B cell (primary cell): ENCODE data around the gene REPS2. TPM values are rescaled to one million over a fixed set of nuclear protein-coding genes. Genes with fewer than 3 reads are reported as not detected.

Experiments used
- ATAC-seq: fragments of 200-7000 bp; cut with Tn5 transposase; one replicate; pipeline ENCODE4 v1.10.0; 2021; ENCODE audit warnings: low read depth, mild to moderate bottlenecking, moderate number of reproducible peaks, moderate library complexity
- CTCF ChIA-PET: fragments of 350-600 bp; sonication (Branson Sonifier 250); formaldehyde crosslinking; loops from one replicate; lab custom pipeline; 2021; ENCODE audit warnings: antibody characterized with exemption, inconsistent platforms; lab: Charles Lee
- POLR2A ChIA-PET: fragments of 350-600 bp; sonication (Branson Sonifier 250); formaldehyde crosslinking; loops from one replicate; lab custom pipeline; 2021; ENCODE audit warnings: antibody characterized with exemption; lab: Charles Lee
- DNase-seq: peaks from one replicate; pipeline ENCODE4 v3.0.0; 2013
- H2AFZ ChIP-seq: 2 replicates; pipeline ENCODE4 v1.6.1; 2012; ENCODE audit warnings: mild to moderate bottlenecking, low read depth, low read length; ENCODE audit not compliant: insufficient read depth, poor library complexity, severe bottlenecking
- H3K27ac ChIP-seq, 2 donors: 1 replicate in 1 of 2; 2 replicates in 1 of 2; pipeline ENCODE4 v1.5.1; 2012 to 2013; ENCODE audit warnings: low read length in 2 of 2, mild to moderate bottlenecking in 2 of 2, moderate library complexity in 1 of 2
- H3K27me3 ChIP-seq, 4 experiments: fragments of 200-600 bp in 1 of 4; sonication (generic) in 1 of 4; replicated peaks in 1 of 4; 1 replicate in 2 of 4; 2 replicates in 2 of 4; pipeline versions ENCODE4 v1.6.1 to v1.7.0; 2013 to 2016; ENCODE audit warnings: low read length in 3 of 4, mild to moderate bottlenecking in 2 of 4, mixed read lengths in 1 of 4, moderate library complexity in 1 of 4; ENCODE audit not compliant: insufficient read depth in 4 of 4, control insufficient read depth in 3 of 4; ENCODE audit errors: control extremely low read depth in 1 of 4
- H3K36me3 ChIP-seq, 2 experiments: replicated peaks in 1 of 2; 1 replicate in 1 of 2; 2 replicates in 1 of 2; pipeline versions ENCODE4 v1.6.1 to v1.7.1; 2013; ENCODE audit warnings: low read length in 1 of 2; ENCODE audit not compliant: insufficient read depth in 2 of 2, control insufficient read depth in 1 of 2; ENCODE audit errors: control extremely low read depth in 1 of 2, extremely low read depth in 1 of 2
- H3K4me1 ChIP-seq, 2 donors: fragments of 200-600 bp in 1 of 2; sonication (generic) in 1 of 2; 1 replicate in 1 of 2; 2 replicates in 1 of 2; pipeline versions ENCODE4 v1.5.1 to v1.6.1; 2013 to 2017; ENCODE audit warnings: low read length in 2 of 2; ENCODE audit not compliant: control insufficient read depth in 2 of 2, insufficient read depth in 2 of 2
- H3K4me2 ChIP-seq: replicated peaks from 2 replicates; pipeline ENCODE3; 2012; ENCODE audit warnings: mild to moderate bottlenecking, low read depth, low read length; ENCODE audit not compliant: poor library complexity, severe bottlenecking
- H3K4me3 ChIP-seq, 5 experiments: fragments of 200-600 bp in 1 of 5; sonication (generic) in 1 of 5; 1 replicate in 3 of 5; 2 replicates in 2 of 5; pipeline versions ENCODE4 v1.5.1 to v1.7.0; 2011 to 2016; ENCODE audit warnings: low read length in 4 of 5, mild to moderate bottlenecking in 4 of 5, low read depth in 2 of 5, control low read depth in 1 of 5, moderate library complexity in 1 of 5; ENCODE audit not compliant: insufficient read depth in 1 of 5; ENCODE audit errors: control extremely low read depth in 1 of 5, extremely low read depth in 1 of 5
- H3K79me2 ChIP-seq: fragments of 200-600 bp; sonication (generic); one replicate; pipeline ENCODE4 v1.6.0; 2016; ENCODE audit warnings: low read length; ENCODE audit not compliant: control insufficient read depth, insufficient read depth
- H3K9ac ChIP-seq: fragments of 200-600 bp; sonication (generic); 2 replicates; pipeline ENCODE4 v1.6.1; 2017; ENCODE audit warnings: mild to moderate bottlenecking, low read length, moderate library complexity
- H3K9me3 ChIP-seq, 3 donors: one replicate each; pipeline versions ENCODE4 v1.6.1 to v1.7.1; 2013; ENCODE audit warnings: low read length in 2 of 3; ENCODE audit not compliant: control insufficient read depth in 2 of 3, insufficient read depth in 1 of 3; ENCODE audit errors: control extremely low read depth in 1 of 3
- H4K20me1 ChIP-seq: 2 replicates; pipeline ENCODE4 v1.6.0; 2012; ENCODE audit warnings: mild to moderate bottlenecking, low read length; ENCODE audit not compliant: insufficient read depth, control insufficient read depth, poor library complexity, severe bottlenecking
- H3K27ac Mint-ChIP-seq: one replicate; pipeline ENCODE4 v1.8.0; 2021; ENCODE audit warnings: mixed read lengths
- H3K27me3 Mint-ChIP-seq: one replicate; pipeline ENCODE4 v1.8.0; 2021; ENCODE audit warnings: mixed read lengths
- H3K4me1 Mint-ChIP-seq: one replicate; pipeline ENCODE4 v1.8.0; 2021; ENCODE audit warnings: mixed read lengths
- H3K4me3 Mint-ChIP-seq: one replicate; pipeline ENCODE4 v1.8.0; 2021; ENCODE audit warnings: mixed read lengths
- H3K9me3 Mint-ChIP-seq: one replicate; pipeline ENCODE4 v1.8.0; 2022; ENCODE audit warnings: mixed read lengths; ENCODE audit not compliant: insufficient read depth
- EZH2 ChIP-seq: IDR thresholded peaks from 2 replicates; pipeline ENCODE4 v1.6.1; 2012; ENCODE audit warnings: borderline replicate concordance, low read depth, mild to moderate bottlenecking, moderate library complexity, low read length; ENCODE audit not compliant: insufficient read depth, poor library complexity, severe bottlenecking
- WGBS: methylation state at CpG from one replicate; pipeline ENCODE4 v1.1.5; 2013; ENCODE audit warnings: missing lambda C conversion rate; ENCODE audit not compliant: insufficient coverage; 5-methylcytosine and 5-hydroxymethylcytosine counted together
- intact Hi-C: fragments of 100-400 bp; cut with micrococcal nuclease; formaldehyde crosslinking; loops from one replicate; pipeline ENCODE4 v1.10.0; 2022
- polyA plus RNA-seq: library from polyadenylated mRNA; depleted of rRNA; stranded (reverse); fragments of >200 nt; gene quantifications from 2 replicates; pipeline ENCODE4 v1.2.3, GENCODE V29; 2012
- total RNA-seq, 2 donors: library from RNA; stranded (reverse); fragments of 120-200 nt in 1 of 2; gene quantifications; 1 replicate in 1 of 2; 2 replicates in 1 of 2; pipeline versions ENCODE4 v1.2.3 to v1.2.4, GENCODE V29; 2013 to 2022
- TF ChIP-seq, protein P1 (sequence below): fragments of 200-600 bp; IDR thresholded peaks from one replicate; pipeline ENCODE4 v1.8.0; 2022; ENCODE audit warnings: antibody characterized with exemption, mild to moderate bottlenecking

The REPS2 gene
- total and polyA plus RNA-seq, 2 donors (not counting 1 experiment from before 2014, with no cell fraction given), result 1.1 to 4.9 TPM

DNA sequence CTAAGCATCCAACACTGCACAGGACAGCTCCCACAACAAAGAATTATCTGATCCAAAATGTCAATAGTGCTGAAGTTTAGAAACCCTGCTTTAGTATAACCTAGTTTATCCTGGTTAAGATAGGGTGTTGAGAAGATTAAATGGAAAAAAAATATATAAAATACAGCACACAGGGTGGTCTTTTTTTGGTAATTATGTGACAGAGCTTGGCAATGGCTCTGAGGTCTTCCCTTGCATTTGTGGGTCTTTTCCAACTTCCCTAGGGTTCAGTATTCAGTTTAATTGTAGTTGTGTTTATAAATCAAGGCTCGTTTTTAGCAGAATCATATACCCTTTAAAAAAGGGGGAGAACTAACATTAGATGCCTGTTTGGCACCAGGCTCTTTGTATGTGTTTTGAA lies 36.6 kb downstream of the REPS2 start:
- H3K79me2 ChIP-seq, result no peaks in the 10 kb centered on the region
- DNase-seq (no peak), ATAC-seq (no peak)
- H3K27ac ChIP-seq, result no peak overlapping the region
- no peaks in the 10 kb centered on the region for H3K9me3 Mint-ChIP-seq
- H3K27me3 Mint-ChIP-seq, result no peaks in the 10 kb centered on the region
- no CpG with 5 or more reads among the region's 1 CpG for WGBS
- no peak overlapping the region for H3K27ac Mint-ChIP-seq
- no peaks in the 10 kb centered on the region for H3K4me1 ChIP-seq
- no peak overlapping the region for H3K4me2 ChIP-seq
- no peaks in the 10 kb centered on the region for H3K9me3 ChIP-seq
- no peak for TF ChIP-seq EZH2
- no peaks in the 10 kb centered on the region for H4K20me1 ChIP-seq
- H3K36me3 ChIP-seq, result no peaks in the 10 kb centered on the region
- intact Hi-C loops, result no loop called here
- no peaks in the 10 kb centered on the region for H3K27me3 ChIP-seq
- no peaks in the 10 kb centered on the region for H3K4me1 Mint-ChIP-seq
- ChIA-PET POLR2A (no interaction called here), CTCF (no interaction called here)
- no peak overlapping the region for H3K9ac ChIP-seq
- no peak overlapping the region for H2AFZ ChIP-seq
- H3K4me3 ChIP-seq, result no peak overlapping the region
- H3K4me3 Mint-ChIP-seq, result no peak overlapping the region

DNA sequence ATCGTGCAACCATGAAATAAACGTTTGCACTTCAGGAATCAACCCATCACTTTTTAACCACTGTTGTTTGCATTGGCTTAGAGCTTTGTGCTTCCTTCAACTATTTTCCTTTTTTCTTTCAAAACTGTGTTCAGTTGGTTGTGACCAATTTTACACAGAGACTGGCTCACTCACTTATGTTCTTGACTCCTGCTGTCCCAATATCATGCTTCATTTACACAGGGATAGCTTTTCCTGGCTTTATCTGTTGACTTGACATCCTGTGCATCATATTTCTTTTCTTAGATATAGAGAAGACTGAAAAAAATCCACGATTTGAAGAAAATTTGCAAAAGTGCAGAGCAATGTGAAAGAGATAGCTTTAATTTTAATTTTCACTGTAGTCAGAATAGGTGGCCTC lies 38.8 kb downstream of the REPS2 start:
- WGBS, result no CpG with 5 or more reads among the region's 3 CpGs
- H3K27me3 Mint-ChIP-seq, result no peaks in the 10 kb centered on the region
- no peak overlapping the region for H3K27ac ChIP-seq
- H3K27me3 ChIP-seq, result no peaks in the 10 kb centered on the region
- ChIA-PET POLR2A (no interaction called here), CTCF (no interaction called here)
- TF ChIP-seq, protein P1, sequence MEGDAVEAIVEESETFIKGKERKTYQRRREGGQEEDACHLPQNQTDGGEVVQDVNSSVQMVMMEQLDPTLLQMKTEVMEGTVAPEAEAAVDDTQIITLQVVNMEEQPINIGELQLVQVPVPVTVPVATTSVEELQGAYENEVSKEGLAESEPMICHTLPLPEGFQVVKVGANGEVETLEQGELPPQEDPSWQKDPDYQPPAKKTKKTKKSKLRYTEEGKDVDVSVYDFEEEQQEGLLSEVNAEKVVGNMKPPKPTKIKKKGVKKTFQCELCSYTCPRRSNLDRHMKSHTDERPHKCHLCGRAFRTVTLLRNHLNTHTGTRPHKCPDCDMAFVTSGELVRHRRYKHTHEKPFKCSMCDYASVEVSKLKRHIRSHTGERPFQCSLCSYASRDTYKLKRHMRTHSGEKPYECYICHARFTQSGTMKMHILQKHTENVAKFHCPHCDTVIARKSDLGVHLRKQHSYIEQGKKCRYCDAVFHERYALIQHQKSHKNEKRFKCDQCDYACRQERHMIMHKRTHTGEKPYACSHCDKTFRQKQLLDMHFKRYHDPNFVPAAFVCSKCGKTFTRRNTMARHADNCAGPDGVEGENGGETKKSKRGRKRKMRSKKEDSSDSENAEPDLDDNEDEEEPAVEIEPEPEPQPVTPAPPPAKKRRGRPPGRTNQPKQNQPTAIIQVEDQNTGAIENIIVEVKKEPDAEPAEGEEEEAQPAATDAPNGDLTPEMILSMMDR, result no peak
- TF ChIP-seq EZH2, result no peak
- no peaks in the 10 kb centered on the region for H3K79me2 ChIP-seq
- H3K9me3 ChIP-seq, result no peaks in the 10 kb centered on the region
- DNase-seq (no peak), ATAC-seq (no peak)
- no peak overlapping the region for H3K9ac ChIP-seq
- no peaks in the 10 kb centered on the region for H4K20me1 ChIP-seq
- H3K4me1 ChIP-seq, result no peaks in the 10 kb centered on the region
- no peaks in the 10 kb centered on the region for H3K4me1 Mint-ChIP-seq
- no peak overlapping the region for H3K4me3 Mint-ChIP-seq
- H3K36me3 ChIP-seq, result no peaks in the 10 kb centered on the region
- no peak overlapping the region for H3K4me2 ChIP-seq
- intact Hi-C loops, result no loop called here
- H2AFZ ChIP-seq, result no peak overlapping the region
- no peaks in the 10 kb centered on the region for H3K9me3 Mint-ChIP-seq
- H3K27ac Mint-ChIP-seq, result no peak overlapping the region
- no peak overlapping the region for H3K4me3 ChIP-seq
